GM12878 (cell line): ENCODE data around the gene HAUS7. TPM values are rescaled to one million over a fixed set of nuclear protein-coding genes. Genes with fewer than 3 reads are reported as not detected.

Experiments used
- ATAC-seq: fragments of 200-7000 bp; cut with Tn5 transposase; 3 replicates; pipeline ENCODE4 v1.9.1; 2020; ENCODE audit warnings: mild to moderate bottlenecking, moderate library complexity
- BruUV-seq: library from RNA; stranded (reverse); fragments of 400-500 nt; replicated peaks from 2 replicates; lab custom pipeline; 2021; lab: Mats Ljungman, UMichigan
- CTCF ChIA-PET: fragments of 300-600 bp; sonication (Branson Sonifier 250); formaldehyde crosslinking; extraction: SDS; loops from one replicate; lab custom pipeline; 2021; ENCODE audit warnings: inconsistent platforms; lab: Yijun Ruan, JAX
- POLR2A ChIA-PET: fragments of 350-600 bp; formaldehyde crosslinking; extraction: SDS; loops from one replicate; lab custom pipeline; 2021; ENCODE audit warnings: inconsistent platforms; lab: Charles Lee
- RAD21 ChIA-PET: fragments of 300-600 bp; sonication (Branson Sonifier 250); formaldehyde crosslinking; loops from one replicate; lab custom pipeline; 2023; ENCODE audit warnings: antibody characterized with exemption; ENCODE audit not compliant: unreplicated experiment; lab: Charles Lee
- SMC1A ChIA-PET: fragments of 300-600 bp; sonication (Branson Sonifier 250); formaldehyde crosslinking; loops from one replicate; lab custom pipeline; 2023; ENCODE audit not compliant: unreplicated experiment, uncharacterized antibody; lab: Charles Lee
- DNase-seq: peaks from one replicate; pipeline ENCODE4 v3.0.0-alpha.2; 2011; ENCODE audit warnings: low read depth, low spot score
- FAIRE-seq: peaks from 3 replicates; lab custom pipeline; 2011; peaks lifted over from hg19 to GRCh38; lab: Jason Lieb, UNC
- H2AFZ ChIP-seq: 2 replicates; pipeline ENCODE4 v1.6.0; 2011; ENCODE audit warnings: low read depth, low read length, control low read depth; ENCODE audit not compliant: control insufficient read depth
- H3K27ac ChIP-seq: 2 replicates; pipeline ENCODE4 v1.5.1; 2011; ENCODE audit warnings: control low read depth; ENCODE audit not compliant: control insufficient read depth, insufficient read depth
- H3K27me3 ChIP-seq, 2 experiments: replicated peaks in 1 of 2; 2 replicates each; pipeline versions ENCODE4 v1.6.0 to v1.6.1; 2011; ENCODE audit warnings: low read length in 1 of 2; ENCODE audit not compliant: control insufficient read depth in 2 of 2, insufficient read depth in 2 of 2
- H3K36me3 ChIP-seq, 2 experiments: 2 replicates each; pipeline ENCODE4 v1.5.1; 2011; ENCODE audit warnings: low read length in 1 of 2; ENCODE audit not compliant: control insufficient read depth in 2 of 2, insufficient read depth in 2 of 2
- H3K4me1 ChIP-seq: 2 replicates; pipeline ENCODE4 v1.6.1; 2011; ENCODE audit warnings: mild to moderate bottlenecking, low read length, moderate library complexity, mixed read lengths; ENCODE audit not compliant: control insufficient read depth, insufficient read depth
- H3K4me2 ChIP-seq: 2 replicates; pipeline ENCODE4 v1.6.0; 2011; ENCODE audit warnings: control low read depth; ENCODE audit not compliant: control insufficient read depth, insufficient read depth
- H3K4me3 ChIP-seq: fragments of 200-600 bp; sonication (generic); 2 replicates; pipeline ENCODE4 v1.5.1; 2016
- H3K79me2 ChIP-seq: 2 replicates; pipeline ENCODE4 v1.6.0; 2011; ENCODE audit warnings: low read length; ENCODE audit not compliant: control insufficient read depth, insufficient read depth
- H3K9ac ChIP-seq: 2 replicates; pipeline ENCODE4 v1.8.0; 2011; ENCODE audit warnings: low read length, control low read depth, mixed read lengths; ENCODE audit not compliant: control insufficient read depth, insufficient read depth
- H3K9me3 ChIP-seq: replicated peaks from 3 replicates; pipeline ENCODE4 v1.5.1; 2011; ENCODE audit warnings: mild to moderate bottlenecking, low read length; ENCODE audit not compliant: control insufficient read depth, insufficient read depth
- H4K20me1 ChIP-seq: 2 replicates; pipeline ENCODE4 v1.6.0; 2011; ENCODE audit not compliant: control insufficient read depth, insufficient read depth
- FOXM1 ChIP-seq: IDR thresholded peaks from 2 replicates; pipeline ENCODE4 v1.6.1; 2012; ENCODE audit warnings: low read depth, mild to moderate bottlenecking, inconsistent platforms, low read length, moderate library complexity
- NFIC ChIP-seq: IDR thresholded peaks from 2 replicates; pipeline ENCODE4 v1.6.1; 2012; ENCODE audit warnings: low read depth, mild to moderate bottlenecking, inconsistent platforms, low read length, moderate library complexity
- POLR2AphosphoS2 ChIP-seq: IDR thresholded peaks from 2 replicates; pipeline ENCODE4 v1.6.1; 2011; ENCODE audit warnings: low read depth, mild to moderate bottlenecking, low read length, improper control_type of control experiment, moderate library complexity
- SIN3A ChIP-seq: IDR thresholded peaks from 2 replicates; pipeline ENCODE4 v1.6.1; 2012; ENCODE audit warnings: low read depth, low read length, improper control_type of control experiment
- TCF3 ChIP-seq: IDR thresholded peaks from 2 replicates; pipeline ENCODE4 v1.6.1; 2012; ENCODE audit warnings: low read depth, mild to moderate bottlenecking, low read length, borderline replicate concordance; ENCODE audit not compliant: insufficient read depth
- WGBS: methylation state at CpG from one replicate; pipeline ENCODE4 v1.1.6; 2016; ENCODE audit warnings: low lambda C conversion rate; ENCODE audit not compliant: insufficient replicate concordance, insufficient coverage; ENCODE audit errors: missing lambda C conversion rate; 5-methylcytosine and 5-hydroxymethylcytosine counted together
- in situ Hi-C: fragments of 300-500 bp; cut with MboI; formaldehyde crosslinking; loops from 9 replicates; pipeline ENCODE4 v1.14.3; 2018; ENCODE audit warnings: mixed read lengths
- intact Hi-C: fragments of 100-400 bp; cut with micrococcal nuclease; formaldehyde crosslinking; loops from one replicate; pipeline ENCODE4 v1.14.2; 2022; ENCODE audit not compliant: unreplicated experiment
- polyA plus RNA-seq, 11 experiments: library from polyadenylated mRNA; depleted of rRNA in 4 of 11; unstranded in 6 of 11; stranded (reverse) in 5 of 11; fragments of >200 nt; fragmentation: Nextera tagmentation in 4 of 11; fragmentation: Illumina TruSeq in 1 of 11; extraction: Ambion mirVana in 4 of 11; extraction: Trizol in 1 of 11; gene quantifications; 1 replicate in 1 of 11; 2 replicates in 10 of 11; pipeline versions ENCODE4 v1.2.1 to v1.2.3, GENCODE V29; 2011 to 2016; ENCODE audit warnings: inconsistent platforms in 2 of 11, missing spikeins in 2 of 11, low read depth in 1 of 11
- total RNA-seq, 4 experiments: library from RNA; depleted of rRNA in 3 of 4; stranded (reverse); fragments of >200 nt in 3 of 4; fragmentation: Illumina TruSeq in 1 of 4; extraction: Trizol in 1 of 4; gene quantifications; 2 replicates each; pipeline versions ENCODE4 v1.2.1 to v1.2.3, GENCODE V29; 2013 to 2021
- TF ChIP-seq, protein P1 (sequence below): IDR thresholded peaks from 2 replicates; pipeline ENCODE4 v1.6.1; 2012; ENCODE audit warnings: low read depth, low read length, improper control_type of control experiment
- TF ChIP-seq, protein P2 (sequence below): fragments of 450-650 bp; formaldehyde crosslinking; IDR thresholded peaks from 2 replicates; pipeline ENCODE4 v1.4.0; 2022; ENCODE audit warnings: mild to moderate bottlenecking, moderate library complexity

The HAUS7 gene
- total and polyA plus RNA-seq, 10 of the 15 experiments (the other 5 are each of a cell fraction or from before 2014, with no cell fraction given), result 6.7 to 63.3 (median 24.1) TPM

DNA sequence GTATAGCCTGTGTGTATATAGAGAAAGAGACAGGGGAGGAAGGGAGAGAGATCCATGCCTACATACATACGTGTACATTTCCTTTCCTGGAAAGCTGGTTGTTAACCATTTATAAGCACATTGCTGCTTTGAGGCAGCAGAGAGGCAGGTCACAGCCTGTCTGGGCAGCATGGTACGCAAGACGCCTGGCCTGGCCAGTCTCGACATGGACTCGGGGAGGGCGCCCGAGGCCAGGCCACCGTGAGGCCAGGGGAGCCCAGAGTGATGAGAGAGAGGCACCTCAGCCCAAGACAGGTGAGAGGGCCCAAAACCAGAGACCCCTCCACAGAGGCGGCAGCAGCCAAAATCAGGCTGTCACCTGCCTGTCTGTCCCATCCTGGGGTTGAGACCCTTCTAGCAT lies 28.4 kb downstream of the HAUS7 start:
- DNase-seq (no peak), ATAC-seq (no peak), FAIRE-seq (no peak)
- intact Hi-C loops, result no loop called here
- Histone ChIP-seq H3K36me3 (no peaks in the 10 kb centered on the region), H3K9me3 (no peaks in the 10 kb centered on the region; the same call in 2 of the 3 replicates), H2AFZ (no peak overlapping the region), H3K4me2 (no peak overlapping the region), H3K9ac (no peak overlapping the region), H3K4me3 (no peak overlapping the region), H3K79me2 (no peaks in the 10 kb centered on the region), H3K27ac (no peak overlapping the region), H3K27me3 (no peaks in the 10 kb centered on the region), H4K20me1 (no peaks in the 10 kb centered on the region), H3K4me1 (no peaks in the 10 kb centered on the region)
- SMC1A ChIA-PET, result no interaction called here
- in situ Hi-C loops, result no loop called here
- no peak for TF ChIP-seq POLR2AphosphoS2
- no peak for TF ChIP-seq NFIC
- 63% methylated on average over 9 of the region's 9 CpGs for WGBS
- BruUV-seq, result no TSS peak
- POLR2A ChIA-PET, result no interaction called here
- CTCF ChIA-PET, result no interaction called here
- RAD21 ChIA-PET, result no interaction called here

DNA sequence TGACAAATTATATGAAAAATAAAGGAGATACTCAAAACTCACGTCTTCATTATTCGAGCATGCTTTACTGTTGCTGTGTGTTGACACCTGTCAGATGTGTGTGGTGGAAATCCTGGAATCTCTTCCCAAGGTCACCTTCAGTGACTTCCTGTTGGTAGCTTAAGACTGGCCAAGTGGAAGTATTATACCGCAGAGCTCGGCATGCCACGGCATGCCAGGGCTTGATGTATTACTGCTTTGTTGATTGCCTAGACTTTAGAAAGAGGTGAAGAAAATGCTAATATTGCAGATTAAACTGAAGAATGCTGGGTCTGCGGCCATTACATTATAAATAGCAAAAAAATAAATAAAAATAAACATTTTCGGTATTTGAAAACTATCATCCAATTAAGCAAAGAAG lies 29.1 kb downstream of the HAUS7 start:
- Histone ChIP-seq H3K4me1 (no peaks in the 10 kb centered on the region), H3K27ac (no peak overlapping the region), H3K79me2 (no peaks in the 10 kb centered on the region), H3K4me3 (no peak overlapping the region), H2AFZ (no peak overlapping the region), H3K36me3 (no peaks in the 10 kb centered on the region), H3K9me3 (no peaks in the 10 kb centered on the region; the same call in 2 of the 3 replicates), H3K4me2 (no peak overlapping the region), H3K9ac (no peak overlapping the region), H4K20me1 (no peaks in the 10 kb centered on the region), H3K27me3 (no peaks in the 10 kb centered on the region)
- ChIA-PET POLR2A (no interaction called here), CTCF (no interaction called here), RAD21 (no interaction called here), SMC1A (no interaction called here)
- no peak for DNase-seq
- ATAC-seq, result no peak
- intact Hi-C loops (no loop called here), in situ Hi-C loops (no loop called here)
- 35% methylated on average over 7 of the region's 7 CpGs for WGBS
- FAIRE-seq, result no peak
- no TSS peak for BruUV-seq
- TF ChIP-seq SIN3A (no peak), FOXM1 (no peak), TCF3 (no peak)
- TF ChIP-seq, protein P1, sequence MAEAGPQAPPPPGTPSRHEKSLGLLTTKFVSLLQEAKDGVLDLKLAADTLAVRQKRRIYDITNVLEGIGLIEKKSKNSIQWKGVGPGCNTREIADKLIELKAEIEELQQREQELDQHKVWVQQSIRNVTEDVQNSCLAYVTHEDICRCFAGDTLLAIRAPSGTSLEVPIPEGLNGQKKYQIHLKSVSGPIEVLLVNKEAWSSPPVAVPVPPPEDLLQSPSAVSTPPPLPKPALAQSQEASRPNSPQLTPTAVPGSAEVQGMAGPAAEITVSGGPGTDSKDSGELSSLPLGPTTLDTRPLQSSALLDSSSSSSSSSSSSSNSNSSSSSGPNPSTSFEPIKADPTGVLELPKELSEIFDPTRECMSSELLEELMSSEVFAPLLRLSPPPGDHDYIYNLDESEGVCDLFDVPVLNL, result no peak
- TF ChIP-seq, protein P2, sequence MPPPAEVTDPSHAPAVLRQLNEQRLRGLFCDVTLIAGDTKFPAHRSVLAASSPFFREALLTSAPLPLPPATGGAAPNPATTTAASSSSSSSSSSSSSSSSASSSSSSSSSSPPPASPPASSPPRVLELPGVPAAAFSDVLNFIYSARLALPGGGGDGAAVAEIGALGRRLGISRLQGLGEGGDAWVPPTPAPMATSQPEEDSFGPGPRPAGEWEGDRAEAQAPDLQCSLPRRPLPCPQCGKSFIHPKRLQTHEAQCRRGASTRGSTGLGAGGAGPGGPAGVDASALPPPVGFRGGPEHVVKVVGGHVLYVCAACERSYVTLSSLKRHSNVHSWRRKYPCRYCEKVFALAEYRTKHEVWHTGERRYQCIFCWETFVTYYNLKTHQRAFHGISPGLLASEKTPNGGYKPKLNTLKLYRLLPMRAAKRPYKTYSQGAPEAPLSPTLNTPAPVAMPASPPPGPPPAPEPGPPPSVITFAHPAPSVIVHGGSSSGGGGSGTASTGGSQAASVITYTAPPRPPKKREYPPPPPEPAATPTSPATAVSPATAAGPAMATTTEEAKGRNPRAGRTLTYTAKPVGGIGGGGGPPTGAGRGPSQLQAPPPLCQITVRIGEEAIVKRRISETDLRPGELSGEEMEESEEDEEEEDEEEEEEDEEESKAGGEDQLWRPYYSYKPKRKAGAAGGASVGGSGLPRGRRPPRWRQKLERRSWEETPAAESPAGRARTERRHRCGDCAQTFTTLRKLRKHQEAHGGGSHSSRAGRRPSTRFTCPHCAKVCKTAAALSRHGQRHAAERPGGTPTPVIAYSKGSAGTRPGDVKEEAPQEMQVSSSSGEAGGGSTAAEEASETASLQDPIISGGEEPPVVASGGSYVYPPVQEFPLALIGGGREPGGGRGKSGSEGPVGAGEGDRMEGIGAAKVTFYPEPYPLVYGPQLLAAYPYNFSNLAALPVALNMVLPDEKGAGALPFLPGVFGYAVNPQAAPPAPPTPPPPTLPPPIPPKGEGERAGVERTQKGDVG, result no peak
